ENCODE results near the gene PID1. TPM values are rescaled to one million over a fixed set of nuclear protein-coding genes. Genes with fewer than 3 reads are reported as not detected.

The PID1 gene
- total RNA-seq, 1 experiment from 2014 or later: 0.31 TPM

- Mint-ChIP-seq H3K9me3 (ENCODE audit: low read depth, unreplicated experiment) (peaks cover 8% of the 10 kb centered on the region), H3K27me3 (ENCODE audit: unreplicated experiment) (no peaks in the 10 kb centered on the region), H3K4me1 (ENCODE audit: low read depth, unreplicated experiment) (no peaks in the 10 kb centered on the region), H3K4me3 (ENCODE audit: low read depth, unreplicated experiment) (no peak overlapping the region), H3K36me3 (ENCODE audit: insufficient read depth, unreplicated experiment) (no peaks in the 10 kb centered on the region), H3K27ac (ENCODE audit: unreplicated experiment) (no peak overlapping the region)
- intact Hi-C loops (cut with micrococcal nuclease; ENCODE audit: unreplicated experiment): no loop called here
- CTCF ChIA-PET: no interaction called here
- no peak for DNase-seq
- TF ChIP-seq CTCF (IDR thresholded peaks at IDR 0.05; ENCODE audit: unreplicated experiment): no peak
- no TSS peak for BruUV-seq (replicated peaks)
These were observed 116.7 kb downstream of the PID1 start for GRCh38 chr2:229154381-229154780.

DNA sequence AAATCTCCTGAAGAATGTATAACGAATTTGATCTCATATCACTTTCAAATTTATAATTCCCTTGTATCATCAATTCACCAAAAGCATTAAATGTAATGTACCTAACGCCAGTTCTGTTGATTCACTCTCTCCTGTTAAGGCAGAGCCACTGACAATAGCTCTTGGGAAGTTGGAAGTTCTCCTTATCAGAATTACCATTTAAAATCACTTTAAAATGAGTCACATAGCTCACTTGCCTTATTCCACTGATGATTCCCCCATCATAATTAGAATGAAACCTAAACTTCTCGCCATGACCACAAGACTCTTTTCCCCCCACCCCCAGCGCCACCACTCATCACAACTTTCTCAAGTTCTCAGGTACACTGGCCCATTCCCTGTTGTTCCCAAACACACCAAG is 117.1 kb downstream of the PID1 start:
- H3K27me3 Mint-ChIP-seq (ENCODE audit: unreplicated experiment): no peaks in the 10 kb centered on the region
- no peak for TF ChIP-seq CTCF (IDR thresholded peaks at IDR 0.05; ENCODE audit: unreplicated experiment)
- no peaks in the 10 kb centered on the region for H3K36me3 Mint-ChIP-seq (ENCODE audit: insufficient read depth, unreplicated experiment)
- no peaks in the 10 kb centered on the region for H3K4me1 Mint-ChIP-seq (ENCODE audit: low read depth, unreplicated experiment)
- intact Hi-C loops (cut with micrococcal nuclease; ENCODE audit: unreplicated experiment): no loop called here
- CTCF ChIA-PET: no interaction called here
- no peak overlapping the region for H3K27ac Mint-ChIP-seq (ENCODE audit: unreplicated experiment)
- BruUV-seq (replicated peaks): no TSS peak
- H3K4me3 Mint-ChIP-seq (ENCODE audit: low read depth, unreplicated experiment): no peak overlapping the region
- no peak for DNase-seq
- peaks cover 8% of the 10 kb centered on the region for H3K9me3 Mint-ChIP-seq (ENCODE audit: low read depth, unreplicated experiment)

DNA sequence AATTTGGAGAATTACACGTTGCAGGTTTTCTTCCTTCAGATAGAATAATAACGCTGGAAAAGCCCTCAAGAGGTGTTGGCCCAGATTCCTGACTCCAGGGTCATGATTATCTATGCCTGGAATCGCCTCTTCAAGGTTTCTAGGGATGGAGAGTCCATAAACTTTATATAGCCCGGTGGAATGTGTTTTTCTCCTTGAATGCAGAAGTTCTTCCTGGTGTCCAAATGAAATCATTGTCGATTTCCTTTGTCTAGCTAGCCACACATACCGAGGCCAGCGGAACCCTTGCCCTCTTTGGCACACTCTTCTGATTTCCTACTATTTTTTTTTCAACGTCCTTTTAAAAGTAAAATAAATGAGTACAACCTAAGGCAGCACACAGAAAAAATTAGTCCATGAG is 117.8 kb downstream of the PID1 start:
- TF ChIP-seq CTCF (IDR thresholded peaks at IDR 0.05; ENCODE audit: unreplicated experiment): no peak
- H3K36me3 Mint-ChIP-seq (ENCODE audit: insufficient read depth, unreplicated experiment): no peaks in the 10 kb centered on the region
- no TSS peak for BruUV-seq (replicated peaks)
- peaks cover 8% of the 10 kb centered on the region for H3K9me3 Mint-ChIP-seq (ENCODE audit: low read depth, unreplicated experiment)
- H3K27me3 Mint-ChIP-seq (ENCODE audit: unreplicated experiment): no peaks in the 10 kb centered on the region
- CTCF ChIA-PET: interaction anchor here (0.7 kb wide), 1 partner anchor 113 kb away, joined by 3 read pairs; no protein-coding TSS in a partner anchor
- no peak overlapping the region for H3K4me3 Mint-ChIP-seq (ENCODE audit: low read depth, unreplicated experiment)
- DNase-seq: no peak
- H3K27ac Mint-ChIP-seq (ENCODE audit: unreplicated experiment): no peak overlapping the region
- intact Hi-C loops (cut with micrococcal nuclease; ENCODE audit: unreplicated experiment): no loop called here
- no peaks in the 10 kb centered on the region for H3K4me1 Mint-ChIP-seq (ENCODE audit: low read depth, unreplicated experiment)

DNA sequence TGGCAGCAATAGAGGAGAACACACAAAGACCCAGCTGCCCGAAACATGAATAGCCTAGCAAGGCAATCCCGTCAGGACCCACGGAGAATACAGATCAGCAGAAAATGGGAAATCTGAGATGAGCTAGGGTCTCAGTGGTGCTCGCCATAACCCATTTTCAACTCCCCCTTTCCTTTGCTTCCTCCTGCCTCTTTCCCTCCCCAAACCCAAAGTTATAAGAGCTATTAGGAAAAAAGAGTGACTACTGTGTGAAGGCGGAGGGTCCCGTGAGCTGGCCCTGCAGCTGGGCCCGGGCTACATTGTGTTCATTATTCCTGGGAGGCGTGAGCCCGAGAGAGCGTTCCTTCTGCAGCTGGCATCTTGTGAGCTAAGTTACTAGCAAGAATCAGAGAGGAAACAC is 118.4 kb downstream of the PID1 start:
- TF ChIP-seq CTCF (IDR thresholded peaks at IDR 0.05; ENCODE audit: unreplicated experiment): no peak
- H3K36me3 Mint-ChIP-seq (ENCODE audit: insufficient read depth, unreplicated experiment): no peaks in the 10 kb centered on the region
- CTCF ChIA-PET: interaction anchor here (0.7 kb wide), 1 partner anchor 112 kb away, joined by 3 read pairs; no protein-coding TSS in a partner anchor
- intact Hi-C loops (cut with micrococcal nuclease; ENCODE audit: unreplicated experiment): no loop called here
- no peaks in the 10 kb centered on the region for H3K27me3 Mint-ChIP-seq (ENCODE audit: unreplicated experiment)
- DNase-seq: no peak
- no peaks in the 10 kb centered on the region for H3K4me1 Mint-ChIP-seq (ENCODE audit: low read depth, unreplicated experiment)
- no TSS peak for BruUV-seq (replicated peaks)
- H3K9me3 Mint-ChIP-seq (ENCODE audit: low read depth, unreplicated experiment): peaks cover 8% of the 10 kb centered on the region
- H3K27ac Mint-ChIP-seq (ENCODE audit: unreplicated experiment): no peak overlapping the region
- no peak overlapping the region for H3K4me3 Mint-ChIP-seq (ENCODE audit: low read depth, unreplicated experiment)

All from Calu3 (cell line).